HepG2 (cell line): ENCODE data around the gene MCM3AP. TPM values are rescaled to one million over a fixed set of nuclear protein-coding genes. Genes with fewer than 3 reads are reported as not detected.

Experiments
- ARID3A ChIP-seq: IDR thresholded peaks from 2 replicates; pipeline ENCODE4 v1.6.1; 2012; ENCODE audit warnings: low read depth, low read length, improper control_type of control experiment
- CCDC6 ChIP-seq: sonication (generic); formaldehyde crosslinking; IDR thresholded peaks from 2 replicates; pipeline ENCODE4 v1.8.1; 2022; ENCODE audit warnings: mild to moderate bottlenecking, missing genetic modification reagents, moderate library complexity
- GMEB1 ChIP-seq: sonication (generic); formaldehyde crosslinking; IDR thresholded peaks from 2 replicates; pipeline ENCODE4 v1.5.1; 2020; ENCODE audit warnings: missing genetic modification reagents, mild to moderate bottlenecking, borderline replicate concordance
- MATR3 ChIP-seq: sonication (generic); formaldehyde crosslinking; IDR thresholded peaks from 2 replicates; pipeline ENCODE4 v1.4.0; 2020; ENCODE audit warnings: missing genetic modification reagents
- NCOA2 ChIP-seq: sonication (generic); formaldehyde crosslinking; IDR thresholded peaks from 2 replicates; pipeline ENCODE4 v1.8.0; 2022; ENCODE audit warnings: inconsistent platforms
- PPARG ChIP-seq: conservative IDR thresholded peaks from 2 replicates; pipeline ENCODE4 v1.6.1; 2016; ENCODE audit warnings: missing biosample characterization, missing genetic modification reagents
- RFX1 ChIP-seq: fragments of 450-650 bp; IDR thresholded peaks from 2 replicates; pipeline ENCODE4 v1.6.1; 2017
- SNAPC5 ChIP-seq: sonication (generic); formaldehyde crosslinking; IDR thresholded peaks from 2 replicates; pipeline ENCODE4 v1.8.1; 2023; ENCODE audit warnings: mild to moderate bottlenecking, missing genetic modification reagents, borderline replicate concordance
- ZNF362 ChIP-seq: sonication (generic); formaldehyde crosslinking; IDR thresholded peaks from 2 replicates; pipeline ENCODE4 v1.4.0; 2020; ENCODE audit warnings: missing genetic modification reagents, mild to moderate bottlenecking, borderline replicate concordance
- polyA plus RNA-seq, 8 experiments: library from polyadenylated mRNA; depleted of rRNA in 3 of 8; stranded (reverse) in 7 of 8; unstranded in 1 of 8; fragments of >200 nt; fragmentation: Illumina TruSeq in 4 of 8; extraction: Trizol in 4 of 8; gene quantifications; 2 replicates each; pipeline versions ENCODE4 v1.2.1 to v1.2.3, GENCODE V29; 2011 to 2016; ENCODE audit warnings: low read depth in 4 of 8, missing spikeins in 1 of 8, mixed read lengths in 1 of 8; ENCODE audit not compliant: insufficient read depth in 1 of 8
- total RNA-seq, 5 experiments: library from RNA; depleted of rRNA; stranded (reverse); fragments of >200 nt; fragmentation: Illumina TruSeq; extraction: Trizol; gene quantifications; 2 replicates each; pipeline ENCODE4 v1.2.3, GENCODE V29; 2016; ENCODE audit warnings: low read depth in 1 of 5
- TF ChIP-seq, protein P1 (sequence below): sonication (generic); formaldehyde crosslinking; IDR thresholded peaks from 2 replicates; pipeline ENCODE4 v1.4.0; 2020; ENCODE audit warnings: missing genetic modification reagents

The MCM3AP gene
- total and polyA plus RNA-seq, 2 of the 13 experiments (the other 11 are each of a cell fraction or from before 2014, with no cell fraction given) = 27.0 to 54.7 TPM

DNA sequence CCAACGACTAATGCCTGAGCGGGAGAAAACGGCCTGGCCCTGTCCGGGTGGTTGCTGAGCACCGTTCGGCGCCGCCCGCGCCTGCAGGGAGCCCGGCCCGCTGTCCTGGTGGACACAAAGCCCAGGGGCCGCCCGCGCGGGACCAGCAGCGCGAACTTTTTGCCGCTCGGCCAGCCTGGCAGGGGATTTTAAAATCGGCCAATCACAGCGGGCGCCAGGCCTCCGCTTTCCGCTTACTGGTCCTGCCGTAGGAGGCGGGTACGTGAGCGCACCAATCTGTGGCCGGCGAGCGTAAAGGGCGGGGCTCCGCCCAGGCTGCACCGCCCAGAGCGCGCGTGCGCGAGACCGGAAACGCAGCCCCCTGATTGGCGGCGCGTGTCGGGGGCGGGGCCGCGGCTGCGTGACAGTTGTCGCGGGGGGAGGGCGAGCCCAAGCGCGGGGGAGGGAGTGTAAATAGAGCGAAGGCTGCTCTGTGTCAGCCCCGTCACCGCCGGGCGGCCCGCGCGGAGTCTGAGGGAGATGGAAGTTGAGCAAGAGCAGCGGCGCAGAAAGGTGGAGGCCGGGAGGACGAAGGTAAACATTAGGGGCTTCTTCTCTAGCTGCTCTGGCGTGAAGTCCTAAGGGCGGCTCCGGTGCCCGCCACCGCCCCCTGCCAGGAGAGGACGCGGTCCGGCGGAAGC lies 38.4 kb upstream of the MCM3AP start, which contains the start of the genes C21orf58 and PCNT (continued):
- no peak for TF ChIP-seq ZNF362 (CRISPR knock-in tag)
- TF ChIP-seq, protein P1, sequence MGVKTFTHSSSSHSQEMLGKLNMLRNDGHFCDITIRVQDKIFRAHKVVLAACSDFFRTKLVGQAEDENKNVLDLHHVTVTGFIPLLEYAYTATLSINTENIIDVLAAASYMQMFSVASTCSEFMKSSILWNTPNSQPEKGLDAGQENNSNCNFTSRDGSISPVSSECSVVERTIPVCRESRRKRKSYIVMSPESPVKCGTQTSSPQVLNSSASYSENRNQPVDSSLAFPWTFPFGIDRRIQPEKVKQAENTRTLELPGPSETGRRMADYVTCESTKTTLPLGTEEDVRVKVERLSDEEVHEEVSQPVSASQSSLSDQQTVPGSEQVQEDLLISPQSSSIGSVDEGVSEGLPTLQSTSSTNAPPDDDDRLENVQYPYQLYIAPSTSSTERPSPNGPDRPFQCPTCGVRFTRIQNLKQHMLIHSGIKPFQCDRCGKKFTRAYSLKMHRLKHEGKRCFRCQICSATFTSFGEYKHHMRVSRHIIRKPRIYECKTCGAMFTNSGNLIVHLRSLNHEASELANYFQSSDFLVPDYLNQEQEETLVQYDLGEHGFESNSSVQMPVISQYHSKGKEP = no peak
- no peak for TF ChIP-seq MATR3 (CRISPR knock-in tag)
- TF ChIP-seq SNAPC5 (CRISPR knock-in tag) = peak; percentile 81; the same call in 1 of the 2 replicates
- peak; percentile 98 for TF ChIP-seq CCDC6 (CRISPR knock-in tag)
- no peak for TF ChIP-seq RFX1
- no peak for TF ChIP-seq ARID3A
- TF ChIP-seq GMEB1 (CRISPR knock-in tag) = peak; percentile 90
- TF ChIP-seq PPARG (CRISPR knock-in tag) = no peak
- no peak for TF ChIP-seq NCOA2 (CRISPR knock-in tag)
